ENCODE results near the gene POU3F4.

- TF ChIP-seq CTCF (IDR thresholded peaks at IDR 0.05) (no peak), EZH2 (IDR thresholded peaks at IDR 0.05) (no peak), EZH2phosphoT487 (IDR thresholded peaks at IDR 0.05) (no peak)
Measured at GRCh38 chrX:83529950-83530349, 21.9 kb downstream of the POU3F4 start.
